KG1 (cell line): ENCODE data around the gene PDHA1.

ENCODE experiments used
- DNase-seq: peaks from one replicate; lab custom pipeline; 2025; lab: John Stamatoyannopoulos, UW

PDHA1 gene

DNA sequence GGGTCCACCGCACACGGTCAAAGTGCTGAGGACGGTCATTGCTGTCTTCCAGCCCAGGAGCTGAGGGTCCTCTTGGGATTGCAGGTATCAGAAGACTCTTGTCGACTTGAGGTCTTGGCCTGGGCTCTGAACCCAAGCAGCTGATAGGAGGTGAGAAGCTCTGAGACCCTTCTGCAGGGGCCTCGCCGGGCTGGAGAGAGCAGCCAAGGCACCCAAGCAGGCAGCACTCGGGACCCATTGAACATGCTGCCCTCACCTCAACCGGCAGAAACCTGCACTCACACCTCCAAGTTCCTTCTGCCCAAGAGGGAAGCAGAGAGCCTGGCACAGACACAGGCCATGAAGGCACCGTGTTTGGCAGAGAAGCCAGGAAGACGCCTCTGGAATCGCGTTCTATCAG is 34.1 kb downstream of the PDHA1 start:
- DNase-seq: no peak

DNA sequence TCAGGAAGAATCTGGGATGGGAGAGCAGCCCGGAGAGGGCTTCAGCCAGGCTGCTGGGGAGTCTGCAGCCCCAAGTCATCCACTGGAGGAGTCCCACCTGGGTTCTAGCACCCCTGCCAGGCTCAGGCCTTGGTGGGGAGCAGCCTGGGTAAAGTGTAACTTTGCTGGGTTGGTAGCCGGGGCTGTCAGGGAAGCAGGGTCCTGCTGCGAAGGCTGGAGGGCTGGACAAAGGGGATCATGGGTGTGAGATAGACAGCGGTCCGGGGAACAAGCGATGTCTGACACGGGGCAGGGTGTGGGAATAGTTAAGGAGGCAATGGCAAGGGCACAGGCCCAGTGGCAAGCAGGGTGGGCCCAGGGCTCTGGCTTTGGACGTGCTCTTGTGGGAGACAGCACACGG is 37.6 kb downstream of the PDHA1 start:
- no peak for DNase-seq

DNA sequence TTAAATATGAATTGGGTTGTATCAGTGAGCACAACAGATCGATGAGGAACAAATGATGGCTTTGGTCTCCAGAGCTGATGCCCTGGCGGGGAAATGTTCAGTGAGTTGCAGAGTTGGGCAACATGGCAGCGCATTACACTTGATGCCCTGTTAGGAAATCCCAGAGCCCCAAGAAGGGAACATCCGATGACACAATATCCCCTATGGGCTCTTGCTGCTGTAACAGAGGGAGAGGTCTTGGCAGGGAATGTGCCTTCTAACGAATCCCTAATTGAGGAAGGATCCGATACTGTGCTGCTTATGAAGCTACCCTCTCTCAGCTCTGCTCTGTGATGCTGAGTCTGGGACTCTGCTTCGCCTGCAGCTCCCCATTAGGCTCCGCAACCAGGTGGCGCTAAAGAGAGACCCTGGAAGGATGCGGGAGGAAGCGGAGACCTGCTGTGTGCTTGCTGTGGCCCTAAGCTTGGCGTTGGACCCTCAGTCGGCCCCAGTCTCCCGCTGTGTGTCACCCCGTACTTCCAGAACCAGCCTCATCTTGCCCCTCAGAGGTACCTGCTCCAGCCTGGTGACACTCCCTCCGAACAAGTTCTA is 38.9 kb downstream of the PDHA1 start:
- DNase-seq: no peak

DNA sequence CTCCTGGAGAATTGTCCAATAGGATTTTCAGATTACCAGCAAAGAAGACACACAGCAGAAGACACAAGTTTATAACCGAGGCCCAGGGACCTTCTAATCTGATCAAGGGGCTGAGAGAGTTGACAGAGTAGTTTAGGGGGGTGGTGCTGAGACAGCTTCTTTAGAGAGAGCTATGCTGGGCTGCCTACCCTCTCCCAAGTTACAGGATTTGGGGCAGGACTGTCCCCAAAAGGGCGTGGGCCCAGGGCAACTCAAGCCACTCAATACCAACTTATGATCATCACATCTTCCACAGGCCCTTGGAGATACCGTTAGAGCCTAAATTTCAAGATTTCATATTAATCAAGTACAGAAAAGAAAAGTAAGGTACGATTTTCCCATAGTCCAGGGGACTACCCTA is 43.0 kb downstream of the PDHA1 start:
- no peak for DNase-seq

DNA sequence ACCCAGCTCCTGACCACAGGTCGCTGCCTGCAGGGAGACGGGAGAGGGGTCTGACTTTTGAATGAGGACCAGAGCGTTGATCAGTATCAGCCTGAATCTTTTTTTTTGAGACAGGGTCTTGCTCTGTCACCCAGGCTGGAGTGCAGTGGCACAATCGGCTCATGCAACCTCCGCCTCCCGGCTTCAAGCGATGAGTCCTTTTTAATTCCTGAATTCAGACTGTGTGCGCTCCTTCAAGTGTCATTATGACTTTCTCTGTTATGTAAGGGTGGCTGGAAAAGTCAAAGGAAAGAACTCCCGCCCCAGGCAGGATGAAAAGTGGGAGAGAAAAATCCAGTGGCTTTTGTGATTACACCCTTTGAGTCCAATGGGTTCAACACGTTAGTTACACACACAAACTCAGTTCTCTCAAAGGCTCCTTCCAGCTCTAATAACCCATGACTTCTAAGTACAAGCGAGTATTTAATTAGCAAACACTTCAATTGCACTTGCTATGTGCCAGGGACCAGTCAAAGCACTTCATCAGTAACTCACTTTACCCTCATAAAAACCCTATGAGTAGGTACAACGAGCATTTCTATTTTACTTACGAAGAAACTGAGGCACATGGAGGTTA is 44.4 kb downstream of the PDHA1 start:
- no peak for DNase-seq

DNA sequence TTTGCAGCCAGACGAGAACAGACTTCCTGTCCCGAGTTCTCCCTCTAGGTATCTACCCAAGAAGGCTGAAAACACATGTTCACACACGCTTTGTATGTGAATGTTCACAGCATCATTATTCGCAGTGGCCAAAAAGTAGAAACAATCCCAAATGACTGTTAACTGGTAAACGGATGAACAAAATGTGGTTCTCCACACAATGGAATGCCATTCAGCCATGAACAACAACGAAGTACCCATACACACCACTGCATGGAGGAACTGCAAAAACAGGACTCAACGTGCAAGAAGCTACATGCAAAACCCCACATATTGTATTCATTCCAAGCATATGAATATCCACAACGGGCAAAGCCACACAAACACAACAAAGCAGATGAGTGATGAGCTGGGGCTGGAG is 45.0 kb downstream of the PDHA1 start:
- DNase-seq: no peak

DNA sequence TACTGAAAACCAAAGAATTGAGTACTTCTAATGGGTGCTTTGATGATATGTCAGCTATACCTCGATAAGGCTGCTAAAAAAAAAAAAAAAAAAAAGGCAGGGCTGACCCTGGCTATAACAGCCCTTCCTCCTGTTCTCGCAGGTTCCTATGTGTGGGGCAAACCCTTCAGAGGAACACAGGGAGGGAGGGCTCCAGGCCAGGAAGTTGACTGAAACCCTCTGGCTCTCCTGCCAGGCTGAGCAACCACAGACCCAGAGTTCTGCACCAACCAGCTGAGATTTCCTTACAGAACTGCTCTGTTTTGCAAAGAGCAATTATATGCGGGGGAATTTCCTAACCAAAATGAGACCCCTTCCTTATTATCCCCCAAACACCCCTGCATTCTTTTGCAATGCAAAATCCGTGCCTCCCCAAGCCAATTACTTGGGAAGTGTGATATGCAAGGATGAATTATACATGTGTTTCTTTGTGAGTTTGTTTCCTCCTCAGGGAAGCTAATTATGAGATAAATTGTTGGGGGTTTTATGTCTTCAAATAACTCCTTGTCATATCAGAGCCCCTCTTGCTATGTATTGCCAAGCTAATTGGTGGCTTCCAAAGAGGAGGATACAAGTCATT is 45.6 kb downstream of the PDHA1 start:
- no peak for DNase-seq

DNA sequence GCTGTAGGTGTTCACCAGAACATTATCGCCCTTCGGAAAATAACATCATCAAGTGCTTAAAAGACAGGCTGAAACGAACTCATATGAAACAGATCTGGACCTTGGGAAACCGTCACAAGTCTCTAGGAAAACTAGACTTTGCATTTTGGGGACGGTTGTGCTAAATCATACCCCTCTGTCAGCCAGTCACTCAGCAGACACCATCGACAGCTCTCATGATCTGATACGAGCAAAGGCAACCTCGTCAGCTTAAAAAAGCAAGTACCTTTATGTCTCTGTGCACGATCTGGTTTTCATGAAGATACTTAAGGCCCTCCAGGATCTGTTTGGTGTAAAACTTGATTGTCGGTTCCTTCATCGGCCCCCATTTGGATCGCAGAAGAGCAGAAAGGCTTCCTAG is 48.4 kb downstream of the PDHA1 start:
- DNase-seq: no peak

DNA sequence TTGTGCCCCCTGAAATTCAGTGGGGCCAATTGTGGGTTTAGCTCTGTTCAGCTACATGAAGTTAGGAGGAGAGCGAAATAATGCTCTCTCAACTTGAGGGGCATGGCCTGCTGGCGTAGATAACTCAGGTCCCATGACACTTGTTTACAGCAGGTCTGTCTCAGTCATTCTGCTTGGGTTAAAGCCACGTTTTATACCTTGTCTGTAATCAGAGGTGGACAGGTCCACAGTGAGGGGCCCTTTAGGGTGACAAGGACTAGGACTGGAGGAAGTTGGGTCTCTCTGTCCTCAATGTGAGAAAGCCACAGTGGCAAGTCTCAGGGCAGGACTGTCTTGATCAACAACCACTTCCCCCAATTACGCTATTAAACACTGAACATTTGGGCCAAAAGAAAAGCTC is 49.0 kb downstream of the PDHA1 start:
- no peak for DNase-seq

DNA sequence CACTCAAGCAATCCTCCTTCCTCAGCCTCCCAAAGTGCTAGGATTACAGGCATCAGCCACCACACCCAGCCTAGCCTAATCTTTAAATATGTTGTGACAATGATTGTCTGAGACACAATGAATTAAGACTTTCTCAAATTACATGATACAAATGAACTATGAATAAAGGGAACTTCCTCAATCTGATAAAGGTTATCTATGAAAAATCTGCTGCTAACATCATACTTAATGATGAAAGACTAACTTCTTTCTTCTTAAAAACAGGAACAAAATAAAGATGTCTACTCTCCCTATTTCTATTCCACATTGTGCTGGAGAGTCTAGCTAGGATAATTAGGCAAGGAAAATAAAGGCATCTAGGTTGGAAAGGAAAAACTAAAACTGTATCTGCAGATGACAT is 60.0 kb downstream of the PDHA1 start:
- no peak for DNase-seq

DNA sequence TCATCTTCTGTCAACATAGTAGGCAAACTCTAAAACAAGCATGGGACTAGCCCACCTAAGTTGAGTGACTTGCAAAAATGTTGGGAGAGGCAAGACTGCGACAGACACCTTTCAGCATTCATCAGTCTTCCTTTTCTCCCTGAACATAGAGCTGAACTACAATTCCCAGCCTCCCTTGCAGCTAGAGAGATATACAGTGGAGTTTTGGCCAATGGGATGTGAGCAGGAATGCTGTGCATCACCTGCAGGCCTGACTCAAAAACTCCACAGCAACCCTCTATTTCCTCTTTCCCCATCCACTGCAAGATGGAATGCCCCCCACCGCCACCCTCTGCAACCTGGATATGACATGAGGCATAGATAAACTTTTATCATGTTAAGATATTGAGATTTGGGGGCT is 66.5 kb downstream of the PDHA1 start:
- no peak for DNase-seq
